LHCN-M2 (cell line): ENCODE results near the gene RPL7A. TPM values are rescaled to one million over a fixed set of nuclear protein-coding genes. Genes with fewer than 3 reads are reported as not detected.
A peak's percentile ranks its signal among the peaks of the same experiment; 100 is the strongest.
"Not testable (repeated sequence)": the region's sequence is repeated elsewhere in the genome, so short reads cannot be mapped to it uniquely, and the experiment has no call there.

Experiments used
- DNase-seq: peaks from one replicate; pipeline ENCODE4 v3.0.0-alpha.2; 2012; ENCODE audit warnings: low read depth
- polyA plus RNA-seq: library from polyadenylated mRNA; unstranded; fragments of >200 nt; gene quantifications from one replicate; pipeline ENCODE4 v1.2.1, GENCODE V29; 2012; ENCODE audit warnings: missing spikeins
- total RNA-seq: library from RNA; depleted of rRNA; stranded (reverse); fragments of >200 nt; gene quantifications from 2 replicates; pipeline ENCODE4 v1.2.3, GENCODE V29; 2014; rRNA removed

RPL7A gene
- total RNA-seq: 2,137 and 2,163 TPM in 2 replicates
- polyA plus RNA-seq: 2,836 TPM

DNA sequence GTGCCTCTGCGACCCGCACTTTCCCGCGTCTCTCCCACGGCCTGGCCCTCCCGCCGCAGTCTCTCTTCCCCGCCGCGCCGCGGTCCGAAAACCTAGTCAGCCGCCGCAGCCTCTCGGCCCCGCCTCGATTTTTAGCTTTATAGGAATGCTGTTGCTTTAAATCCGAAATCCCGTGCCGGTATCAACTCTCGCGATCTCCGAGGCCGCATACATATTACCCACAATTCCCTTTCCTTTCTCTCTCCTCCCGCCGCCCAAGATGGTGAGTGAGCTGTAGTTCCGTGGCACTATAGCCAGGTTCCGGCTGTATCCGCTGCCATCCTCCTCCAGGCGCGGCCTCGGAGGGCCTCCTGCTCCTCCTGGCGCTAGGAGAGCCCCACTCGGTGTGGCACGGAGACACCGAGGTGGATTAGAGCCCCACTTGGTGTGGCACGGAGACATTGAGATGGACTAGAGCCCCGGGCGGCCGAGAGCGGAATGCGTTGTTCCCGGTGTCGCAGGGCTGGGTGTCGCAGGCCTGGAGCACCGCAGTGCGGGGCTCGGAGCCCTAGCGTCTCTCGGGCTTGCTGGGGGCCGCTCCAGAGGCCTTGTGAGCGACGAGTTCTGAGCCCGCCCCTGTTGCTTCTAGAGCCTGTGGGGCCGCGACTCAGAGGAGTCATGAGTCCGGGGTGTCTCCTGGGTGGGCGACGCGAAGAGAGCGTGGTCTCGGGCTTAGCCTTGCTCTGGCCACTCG lies at the start of gene RPL7A, which contains the start of gene MED22:
Gene RPL7A, plus strand, starts transcription at position 234 of the 733 bp plus-strand sequence. Its CDS starts 26 bp downstream, at position 260.
Gene MED22, minus strand, starts transcription at position 147 of the 733 bp plus-strand sequence. CDS start 1,469 bp downstream, outside the sequence.
- peak; percentile 95 for DNase-seq

DNA sequence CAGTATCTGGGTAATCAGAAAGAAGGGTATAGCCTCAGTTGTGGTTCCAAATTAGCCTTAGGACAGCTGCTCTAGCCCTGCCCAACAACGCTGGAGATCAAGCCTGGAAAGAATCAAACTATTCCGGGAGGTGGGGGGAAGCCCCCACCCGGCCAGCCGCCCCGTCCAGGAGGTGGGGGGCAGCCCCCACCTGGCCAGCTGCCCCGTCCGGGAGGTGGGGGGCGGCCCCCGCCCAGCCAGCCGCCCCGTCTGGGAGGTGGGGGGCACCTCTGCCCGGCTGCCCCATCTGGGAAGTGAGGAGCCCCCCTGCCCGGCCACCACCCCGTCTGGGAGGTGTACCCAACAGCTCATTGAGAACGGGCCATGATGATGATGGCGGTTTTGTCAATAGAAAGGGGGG lies 48.0 kb upstream of the RPL7A start:
- not testable (repeated sequence) for DNase-seq

- DNase-seq: no peak
Measured at GRCh38 chr9:133301253-133302230, 46.5 kb upstream of the RPL7A start.

GRCh38 chr9:133303266-133304157 lies 44.5 kb upstream of the RPL7A start:
- no peak for DNase-seq

DNA sequence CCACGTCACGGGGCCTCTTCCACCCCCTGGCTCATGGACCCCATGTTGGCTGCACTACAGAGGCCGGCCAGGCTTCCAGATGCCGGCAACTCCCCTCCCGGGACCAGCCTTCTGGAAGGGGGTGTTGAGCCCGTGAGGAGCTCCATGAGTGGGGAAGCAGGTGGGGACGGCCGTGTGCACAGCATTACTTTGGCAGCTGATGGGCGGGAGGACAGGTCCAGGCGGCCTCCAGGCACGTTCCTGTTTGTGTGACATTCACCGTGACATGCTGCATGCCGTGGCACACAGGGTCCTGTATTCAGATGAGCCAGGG lies 43.9 kb upstream of the RPL7A start:
- no peak for DNase-seq

DNA sequence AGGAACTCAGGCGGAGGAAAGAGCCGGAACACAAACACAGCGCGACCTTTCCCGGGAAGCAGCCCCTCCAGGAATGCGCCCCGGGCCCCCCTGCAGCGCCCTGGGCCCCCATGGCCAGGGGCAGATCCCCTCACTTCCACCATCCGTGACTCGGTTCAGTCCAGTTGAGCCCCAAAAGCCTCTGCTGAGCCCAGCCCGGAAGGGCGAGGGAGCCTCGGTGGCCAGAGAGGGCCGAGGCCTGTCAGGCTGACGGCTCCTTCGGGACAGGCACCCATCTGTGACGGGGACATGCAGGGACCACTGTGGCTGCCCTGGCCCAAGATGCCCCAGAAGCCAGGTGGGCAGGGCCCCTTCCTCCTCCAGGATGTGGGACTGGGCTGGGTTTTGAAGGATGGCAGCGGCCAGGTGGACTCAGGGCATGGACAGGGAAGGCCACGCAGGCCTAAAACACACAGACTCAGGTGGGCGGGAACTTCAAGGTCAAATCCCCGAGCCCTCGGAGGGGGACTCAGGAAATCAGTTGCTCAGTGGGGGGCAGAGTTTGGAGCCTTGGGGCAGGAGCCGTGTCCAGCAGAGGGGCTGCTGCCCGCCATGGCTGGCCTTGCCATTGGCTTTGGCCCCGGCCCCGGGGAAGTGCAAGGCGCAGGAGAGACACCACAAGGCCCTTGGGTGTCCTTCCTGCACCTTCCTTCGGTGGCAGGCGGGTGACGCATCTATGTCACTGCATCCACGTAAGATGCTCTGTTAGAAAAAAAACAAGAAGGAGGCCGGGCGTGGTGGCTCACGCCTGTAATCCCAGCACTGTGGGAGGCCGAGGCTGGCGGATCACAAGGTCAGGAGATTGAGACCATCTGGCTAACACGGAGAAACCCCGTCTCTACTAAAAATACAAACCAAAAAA lies 43.3 kb upstream of the RPL7A start:
- no peak for DNase-seq

DNA sequence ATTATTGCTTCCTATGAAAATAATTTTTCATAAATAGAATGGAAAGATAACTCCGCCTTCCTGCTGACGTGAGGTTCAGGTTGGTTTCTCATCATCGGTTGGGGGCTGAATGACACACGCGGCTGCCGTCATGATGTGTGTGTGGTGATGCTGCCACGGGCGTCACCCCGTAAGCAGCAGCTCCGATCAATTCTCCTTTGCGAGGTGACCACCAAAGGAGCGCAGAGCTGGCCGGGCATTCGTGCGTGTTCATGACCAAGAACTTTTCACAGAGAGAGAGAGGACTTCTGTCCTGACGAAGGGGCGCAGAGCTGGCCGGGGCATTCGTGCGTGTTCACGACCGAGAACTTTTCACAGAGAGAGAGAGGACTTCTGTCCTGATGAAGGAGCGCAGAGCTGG lies 42.3 kb upstream of the RPL7A start:
- no peak for DNase-seq

DNA sequence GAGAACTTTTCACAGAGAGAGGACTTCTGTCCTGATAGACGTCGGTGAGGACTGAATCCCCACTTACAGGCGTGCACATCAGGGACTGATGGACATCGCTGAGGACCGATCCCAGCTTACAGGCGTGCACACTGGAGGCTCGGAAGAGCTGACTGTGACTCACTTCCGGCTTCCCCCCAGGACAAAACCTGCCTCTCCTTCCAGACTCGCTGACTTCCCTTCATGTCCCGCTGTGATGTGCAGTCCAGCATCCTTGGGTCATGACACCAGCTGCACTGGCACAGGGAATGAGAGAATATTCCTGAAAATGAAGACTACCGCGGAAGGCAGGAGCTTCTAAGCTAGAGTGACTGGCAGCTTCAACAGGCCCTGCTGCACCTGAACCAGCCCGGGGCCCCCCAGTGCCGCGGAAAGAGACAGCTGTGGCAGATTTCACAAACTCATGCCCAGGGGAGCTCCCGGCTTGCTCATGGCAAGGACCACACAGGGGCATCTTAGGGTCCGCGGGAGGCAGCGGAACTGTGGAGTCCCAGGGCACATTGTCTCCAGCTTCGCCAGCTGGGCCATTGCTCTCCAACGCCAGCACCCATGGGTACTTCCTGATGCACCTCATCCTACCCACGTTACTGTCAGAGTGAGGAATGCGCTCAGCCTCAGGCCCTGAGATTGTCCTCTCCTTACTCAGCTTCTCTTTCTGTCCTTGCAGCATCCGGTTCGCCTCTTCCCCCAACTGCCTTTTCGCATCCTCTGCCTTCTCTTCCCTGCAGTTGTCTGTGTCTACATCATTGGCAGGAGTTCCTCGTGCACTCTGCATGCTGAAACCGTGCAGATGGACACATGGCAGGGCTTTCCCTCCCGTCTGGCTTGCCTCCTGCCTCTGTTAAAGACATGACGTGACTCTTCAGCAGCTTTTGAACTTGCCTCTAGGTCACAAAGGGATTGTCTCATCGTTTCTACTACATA lies 41.5 kb upstream of the RPL7A start:
- no peak for DNase-seq

DNA sequence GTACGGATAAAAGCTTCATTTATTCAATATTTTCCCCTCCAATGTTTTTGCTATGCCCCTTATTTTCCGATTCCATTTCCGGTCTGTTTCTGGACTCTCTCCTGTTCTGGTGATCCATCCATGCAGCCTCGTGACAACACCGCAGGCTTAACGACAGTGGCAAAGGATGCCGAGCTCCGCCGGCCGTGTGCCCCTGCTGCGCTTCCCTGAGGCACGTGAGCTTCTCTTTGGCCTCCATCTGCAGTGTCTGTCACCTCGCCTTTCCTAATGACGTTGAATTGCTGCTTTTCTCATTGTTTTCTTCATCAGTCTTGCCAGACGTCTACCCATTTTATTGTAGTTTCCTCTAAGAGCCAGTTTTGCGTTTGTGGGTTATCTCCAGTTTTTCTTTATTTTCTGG lies 40.7 kb upstream of the RPL7A start:
- no peak for DNase-seq

DNA sequence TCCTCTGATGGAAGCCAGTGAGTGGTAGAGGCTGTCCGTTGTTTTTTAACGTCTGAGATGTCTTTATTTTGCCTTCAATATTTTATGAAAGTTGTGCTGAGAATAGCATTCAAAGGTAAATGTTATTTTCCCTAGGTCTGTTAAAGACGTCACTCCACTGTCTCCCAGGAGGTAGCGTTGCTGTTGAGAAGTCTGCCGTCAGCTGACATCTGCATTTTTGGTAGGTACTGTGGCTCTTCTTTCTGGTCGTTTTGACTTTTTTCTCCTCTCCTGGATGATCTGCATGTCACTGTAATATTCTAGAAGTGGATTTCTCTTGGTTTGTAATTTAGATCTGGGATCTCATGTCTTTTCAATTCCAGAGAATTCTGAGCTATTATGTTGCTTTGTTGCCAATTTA lies 38.4 kb upstream of the RPL7A start:
- DNase-seq: no peak

- no peak for DNase-seq
Measured at GRCh38 chr9:133315997-133316396, 32.0 kb upstream of the RPL7A start.

GRCh38 chr9:133317551-133317950 lies 30.5 kb upstream of the RPL7A start:
- not testable (repeated sequence) for DNase-seq

DNA sequence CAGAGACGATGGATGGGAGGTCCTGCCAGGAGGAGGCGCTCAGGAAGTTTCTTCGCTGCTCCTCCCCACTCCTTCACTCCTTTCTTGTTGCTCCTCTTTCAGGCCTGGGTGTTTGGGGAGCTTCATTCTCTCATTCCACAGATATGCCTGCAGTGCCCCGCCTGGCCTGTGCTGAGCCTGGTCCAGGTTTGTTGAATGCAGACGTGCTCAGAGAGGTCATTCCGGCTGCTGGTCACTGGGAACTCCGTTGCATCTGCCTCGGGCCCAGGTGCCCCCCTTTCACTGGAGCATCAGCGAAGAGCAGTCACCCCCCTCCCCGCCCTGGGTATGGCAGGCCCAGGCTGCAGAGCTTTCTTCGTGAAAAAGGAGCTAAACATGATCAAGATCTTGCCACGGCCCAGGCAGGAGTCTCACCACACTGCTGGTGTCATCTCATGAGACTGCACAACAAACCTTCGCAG lies 27.6 kb upstream of the RPL7A start:
- no peak for DNase-seq

- DNase-seq: no peak
Measured at GRCh38 chr9:133321411-133321935, 26.5 kb upstream of the RPL7A start.

DNA sequence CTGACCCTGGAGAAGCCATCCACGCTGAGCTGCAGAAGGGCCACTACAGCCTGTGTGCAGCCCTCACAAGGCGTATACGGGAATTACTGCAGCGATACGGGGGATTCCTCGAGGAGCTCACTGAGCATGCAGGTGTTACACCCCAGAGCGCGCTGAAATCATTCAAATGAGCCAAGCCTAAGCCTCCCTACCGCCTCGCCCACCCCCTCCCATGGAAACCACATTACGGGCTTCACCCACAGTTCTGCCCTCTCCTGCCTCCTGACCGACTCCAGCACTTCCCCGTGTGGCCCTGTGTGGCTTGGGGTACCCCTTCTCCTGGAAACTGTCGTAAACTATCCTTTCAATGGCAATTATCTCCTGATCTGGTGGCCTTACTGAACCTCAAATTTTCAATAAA lies 25.3 kb upstream of the RPL7A start:
- DNase-seq: no peak

DNA sequence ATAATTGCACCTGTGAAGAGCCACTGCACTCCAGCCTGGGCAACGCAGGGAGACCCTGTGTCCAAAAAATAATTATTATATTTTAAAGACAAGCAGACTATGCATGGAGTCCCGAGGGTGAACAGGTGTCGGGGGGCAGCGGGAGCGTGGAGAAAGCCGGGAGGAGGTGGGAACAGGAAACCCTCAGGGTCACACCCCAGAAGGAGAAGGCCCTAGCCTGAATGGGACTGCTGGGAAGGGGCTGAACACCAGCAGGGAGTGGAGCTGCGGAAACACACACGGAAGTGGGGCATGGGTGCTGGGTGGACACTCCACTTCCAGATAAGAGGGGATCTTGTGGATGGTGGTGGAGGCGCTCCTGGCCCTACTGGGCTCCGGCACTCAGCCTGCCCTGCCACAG lies 24.8 kb upstream of the RPL7A start:
- no peak for DNase-seq

GRCh38 chr9:133323991-133324703 lies 23.9 kb upstream of the RPL7A start:
- DNase-seq: no peak

DNA sequence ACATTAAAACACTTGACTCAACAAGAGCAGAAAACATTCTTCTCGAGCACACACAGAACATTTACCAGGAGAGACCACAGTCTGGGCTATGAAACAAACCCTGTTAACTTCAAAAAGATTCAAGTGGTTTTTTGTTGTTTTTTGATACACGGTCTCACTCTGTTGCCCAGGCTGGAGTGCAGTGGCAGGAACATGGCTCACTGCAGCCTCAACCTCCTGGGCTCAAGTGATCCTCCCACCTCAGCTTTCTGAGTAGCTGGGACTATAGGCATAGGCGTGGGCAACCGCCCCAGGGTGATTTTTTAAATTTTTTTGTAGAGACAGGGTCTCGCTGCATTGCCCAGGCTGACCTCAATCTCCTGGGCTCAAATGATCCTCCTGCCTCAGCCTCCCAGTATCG lies 21.0 kb upstream of the RPL7A start:
- not testable (repeated sequence) for DNase-seq
